MV-4-11 (cell line): ENCODE data around the gene GTF2A1.
A peak's percentile ranks its signal among the peaks of the same experiment; 100 is the strongest.
"Not testable (repeated sequence)": the region's sequence is repeated elsewhere in the genome, so short reads cannot be mapped to it uniquely, and the experiment has no call there.

Experiments
- DNase-seq: peaks from one replicate; lab custom pipeline; 2025; lab: John Stamatoyannopoulos, UW

GTF2A1 gene

DNA sequence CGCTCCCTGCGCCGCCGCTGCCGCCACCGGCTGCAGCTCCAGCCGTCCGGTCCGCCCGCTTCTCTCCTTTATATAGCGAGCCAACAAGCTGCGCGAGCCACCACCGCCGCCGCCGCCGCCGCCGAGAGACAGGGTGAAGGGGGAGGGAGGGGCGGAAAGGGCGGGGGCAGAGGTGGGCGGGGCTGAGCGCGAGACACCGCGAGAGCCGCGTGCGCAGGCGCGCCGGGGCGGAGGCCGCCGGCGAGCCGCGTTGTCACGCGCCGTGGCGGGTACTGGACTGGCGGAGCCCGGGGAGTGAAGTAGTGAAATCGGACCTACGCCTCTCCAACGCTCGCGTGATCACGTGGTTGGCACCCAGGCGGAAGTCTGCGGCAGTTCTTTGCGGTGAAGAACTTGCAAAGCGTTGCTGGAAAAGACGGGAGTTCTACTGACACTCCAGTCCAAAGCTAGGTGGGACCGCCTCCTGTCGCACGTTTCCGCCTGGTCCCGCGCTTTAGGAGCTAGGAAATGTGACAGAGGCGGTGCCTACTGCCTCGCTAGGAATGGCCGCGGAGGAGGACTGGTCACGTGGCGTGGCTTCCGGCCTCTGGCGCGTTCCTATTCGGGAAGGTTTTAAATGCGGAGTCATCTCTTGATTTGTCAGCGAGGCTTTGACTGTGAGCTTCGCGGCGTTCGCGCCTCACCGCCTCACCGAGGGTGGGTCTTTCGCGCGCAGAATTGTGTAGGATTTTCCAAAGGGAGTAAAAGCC is at the start of gene GTF2A1:
Gene GTF2A1 (minus strand): TSS at position 130 of the 749 bp plus-strand sequence. CDS start 441 bp downstream, outside the sequence.
- DNase-seq, result peak; percentile 98

GRCh38 chr14:81269979-81270375 is 49.2 kb upstream of the GTF2A1 start:
- no peak for DNase-seq

- DNase-seq, result peak; percentile 66
Measured at GRCh38 chr14:81269100-81269978, 48.6 kb upstream of the GTF2A1 start.

DNA sequence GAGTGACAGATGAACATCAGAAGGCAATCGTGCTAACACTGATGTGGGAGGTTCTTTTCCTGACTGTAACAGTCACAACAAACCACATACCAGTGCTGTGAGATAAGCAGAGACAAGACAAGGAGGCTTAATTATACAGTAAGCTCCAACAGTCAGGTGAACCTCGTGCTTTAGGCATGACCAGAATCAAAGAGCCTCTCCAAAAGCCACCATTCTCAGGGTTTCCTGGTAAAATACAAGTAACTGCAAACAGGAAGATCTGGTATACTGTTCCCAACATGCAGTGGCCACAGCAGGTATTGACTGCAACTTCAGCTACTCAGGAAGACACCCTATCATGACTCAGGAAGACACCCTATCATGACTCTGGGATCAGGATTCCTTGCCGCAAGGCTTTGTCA is 47.3 kb upstream of the GTF2A1 start:
- DNase-seq, result no peak

DNA sequence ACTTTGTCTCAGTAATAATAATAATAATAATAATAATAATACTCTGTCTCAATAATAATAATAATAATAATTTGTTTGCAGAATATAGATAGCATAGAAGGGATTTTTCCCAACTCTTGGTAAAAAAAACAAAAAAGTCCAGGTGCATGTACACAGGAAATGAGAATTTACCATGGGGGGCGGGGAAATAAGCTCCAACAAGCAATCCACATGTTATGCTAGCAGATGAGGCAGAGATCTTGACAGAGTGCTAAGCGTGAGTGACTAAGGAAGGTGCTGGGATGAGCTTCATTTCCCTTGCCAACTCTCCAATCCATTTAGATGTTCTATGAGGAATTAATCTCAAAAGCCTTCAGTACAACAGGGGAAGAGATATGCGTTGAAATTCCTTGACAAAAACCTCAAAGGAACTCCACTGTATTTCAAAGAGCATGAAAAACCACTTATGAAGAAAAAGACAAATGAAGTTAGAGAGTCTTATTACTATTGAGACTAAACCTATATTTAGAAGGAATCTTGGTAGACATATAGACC is 44.9 kb upstream of the GTF2A1 start:
- DNase-seq, result no peak

DNA sequence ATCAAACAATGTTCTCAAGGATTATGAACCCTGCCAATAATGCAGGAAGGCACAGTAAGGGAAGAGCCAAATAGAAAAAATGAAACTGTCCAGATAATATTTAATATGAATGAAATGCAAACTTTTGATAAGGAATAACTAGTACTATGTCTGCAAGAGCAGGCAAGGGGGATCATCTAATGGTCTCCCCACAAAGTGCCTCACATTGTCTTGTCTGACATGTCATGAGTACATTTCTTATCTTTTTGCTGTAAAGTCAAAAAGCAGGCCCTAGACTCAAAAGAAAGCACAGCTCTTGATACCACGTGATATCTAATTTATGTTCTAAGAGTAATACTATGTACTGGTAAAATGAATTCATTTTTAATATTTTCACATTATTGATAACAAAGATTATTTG is 43.9 kb upstream of the GTF2A1 start:
- no peak for DNase-seq

DNA sequence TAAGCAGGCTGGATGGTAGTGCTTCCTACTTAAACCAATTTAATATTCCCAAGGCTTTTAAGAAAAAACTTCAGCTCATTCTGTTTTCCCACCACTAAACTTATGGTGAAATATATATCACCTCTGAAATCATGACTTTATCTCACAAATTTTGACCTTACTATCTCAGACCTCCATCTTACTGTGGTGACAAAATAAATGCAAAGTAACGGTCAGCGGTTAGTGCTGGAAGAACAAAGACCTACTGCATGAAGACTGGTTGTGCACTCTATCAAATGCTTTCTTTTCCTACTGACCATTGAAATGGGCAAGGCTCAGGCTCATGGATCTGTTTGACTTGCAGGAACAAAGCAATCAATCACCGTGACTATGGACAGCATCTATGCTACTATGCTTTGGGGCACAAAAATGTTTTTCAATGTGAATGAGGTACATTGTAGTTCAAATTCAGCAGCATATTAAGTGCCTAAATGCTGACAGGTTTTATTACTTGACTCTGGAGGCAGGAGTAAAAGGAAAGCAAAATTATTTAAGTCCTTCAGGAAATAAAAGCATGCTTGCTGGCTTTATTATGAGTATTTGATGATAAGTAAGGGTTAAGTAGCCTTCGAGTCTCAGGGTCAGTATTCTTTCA is 43.1 kb upstream of the GTF2A1 start:
- no peak for DNase-seq

DNA sequence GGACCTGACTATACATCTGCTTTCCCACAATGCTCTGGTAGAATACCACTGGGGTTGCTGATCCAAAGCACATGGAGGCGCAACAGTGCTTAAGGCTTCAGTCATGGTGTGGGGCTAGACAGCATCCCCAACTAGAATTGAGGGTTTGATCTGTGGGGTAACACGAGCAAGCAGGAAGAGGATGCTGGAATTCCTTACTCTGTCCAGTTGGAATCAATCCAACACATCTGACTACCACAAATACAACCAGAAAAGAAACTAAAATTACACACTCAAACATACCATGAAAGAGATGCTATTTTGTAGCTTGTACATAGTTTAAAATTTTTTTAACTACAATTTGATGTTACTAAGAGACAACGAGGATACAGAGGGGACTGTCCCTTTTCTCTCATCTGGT is 40.4 kb upstream of the GTF2A1 start:
- no peak for DNase-seq

- DNase-seq, result no peak
Measured at GRCh38 chr14:81260732-81261131, 40.0 kb upstream of the GTF2A1 start.

DNA sequence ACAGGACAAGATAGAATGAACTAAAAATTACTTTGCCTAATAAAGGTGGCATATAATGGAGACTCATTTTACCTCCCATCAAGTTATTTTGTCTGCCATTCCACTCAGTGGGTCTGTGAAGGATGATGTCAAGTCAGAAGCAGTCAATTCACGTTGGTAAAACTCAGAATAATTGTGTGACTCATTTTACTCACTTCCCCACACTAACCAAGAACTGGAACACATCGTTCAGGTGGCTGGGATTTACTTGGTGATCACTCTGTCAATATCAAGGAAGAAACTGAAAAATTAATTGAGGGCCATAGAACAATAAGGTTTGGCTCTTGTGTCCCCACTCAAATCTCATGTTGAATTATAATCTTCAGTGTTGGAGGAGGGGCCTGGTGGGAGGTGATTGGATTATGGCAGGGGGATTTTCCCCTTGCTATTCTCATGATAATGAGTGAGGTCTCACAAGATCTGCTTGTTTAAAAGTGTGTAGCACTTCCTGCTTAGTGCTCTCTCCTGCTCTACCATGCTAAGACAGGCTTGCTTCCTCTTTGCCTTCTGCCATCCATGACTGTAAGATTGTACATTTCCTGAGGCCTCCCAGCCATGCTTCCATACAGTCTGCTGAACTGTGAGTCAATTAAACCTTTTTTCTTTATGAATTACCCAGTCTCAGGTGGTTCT is 35.7 kb upstream of the GTF2A1 start:
- peak; percentile 69 for DNase-seq

DNA sequence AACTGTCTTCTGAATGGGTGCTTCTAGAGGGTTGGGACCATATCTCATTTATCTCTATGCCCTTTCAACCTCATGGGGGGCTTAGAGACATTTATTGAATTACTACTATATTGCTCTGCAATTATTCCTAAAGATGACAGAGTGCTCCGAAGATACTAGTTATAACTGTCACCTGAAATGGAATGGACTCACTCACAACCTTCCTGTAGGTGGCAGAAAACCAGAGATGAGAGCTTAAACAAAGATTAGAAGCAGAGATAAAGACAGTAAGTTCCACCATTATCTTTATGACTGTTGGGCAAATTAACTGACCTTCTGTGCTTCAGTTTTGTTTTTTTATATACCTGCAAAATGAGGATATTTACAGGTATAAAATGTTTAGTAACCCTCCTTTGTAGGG is 31.5 kb upstream of the GTF2A1 start:
- DNase-seq, result no peak

DNA sequence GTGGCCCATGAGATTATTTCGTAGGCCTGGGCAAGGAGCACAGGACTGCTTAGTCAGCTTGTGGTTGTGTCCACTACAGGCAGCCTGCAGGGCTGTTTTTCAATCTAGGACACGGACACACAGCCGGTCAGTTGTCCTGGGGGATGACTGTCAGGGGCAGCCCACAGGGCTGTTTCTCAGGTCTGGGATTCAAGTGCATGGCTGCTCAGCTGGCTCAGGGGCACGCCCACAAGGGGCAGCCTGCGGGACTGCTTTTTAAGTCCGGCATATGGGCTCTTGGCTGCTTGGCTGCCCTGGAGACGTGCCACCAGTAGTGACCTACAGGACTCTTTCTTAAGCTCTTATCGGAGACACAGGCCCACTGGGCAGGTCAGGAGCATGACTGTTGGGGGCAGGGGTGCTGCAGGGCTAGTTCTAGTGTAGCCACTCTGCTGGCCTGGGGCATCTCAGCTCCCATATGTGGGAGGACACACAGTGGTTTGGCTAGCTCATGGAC is 26.6 kb upstream of the GTF2A1 start:
- no peak for DNase-seq

DNA sequence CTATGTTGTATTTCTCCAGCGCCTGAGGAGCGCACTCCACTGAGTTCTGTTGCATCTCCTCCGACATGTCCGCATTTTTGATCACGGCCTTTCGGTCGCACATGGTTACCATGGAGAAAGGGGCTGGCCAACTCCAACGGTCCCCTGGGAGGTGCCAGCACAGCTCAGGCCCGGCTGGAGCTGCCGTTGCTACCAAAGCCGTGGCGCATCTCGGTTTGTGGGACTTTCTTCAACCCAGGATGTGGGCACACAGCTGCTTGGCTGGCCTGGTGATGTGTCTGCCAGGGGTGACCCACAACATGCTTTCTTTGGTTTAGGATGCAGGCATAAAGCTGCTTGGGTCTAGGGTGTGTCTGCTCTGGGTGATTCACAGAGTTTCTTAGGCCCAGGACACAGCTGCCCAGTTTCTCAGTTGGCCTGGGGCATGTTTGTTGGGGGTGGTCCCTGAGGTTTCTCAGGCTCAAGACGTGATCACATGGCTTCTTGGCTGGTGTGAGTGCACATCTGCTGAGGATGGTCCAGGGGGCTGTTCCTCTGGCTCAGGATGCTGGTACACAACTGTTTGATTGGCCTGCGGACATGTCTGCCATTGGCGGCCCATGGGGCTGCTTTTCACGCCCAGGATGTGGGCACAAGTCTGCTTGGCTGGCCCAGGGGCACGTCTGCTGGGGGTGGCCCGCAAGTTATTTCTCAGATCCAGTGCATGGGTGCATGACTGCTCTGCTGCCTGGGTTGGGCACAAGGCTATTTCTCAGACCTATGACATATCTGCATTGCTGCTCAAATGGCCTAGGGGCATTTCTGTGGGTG is 25.9 kb upstream of the GTF2A1 start:
- peak; percentile 32 for DNase-seq

GRCh38 chr14:81245771-81246170 is 25.0 kb upstream of the GTF2A1 start:
- no peak for DNase-seq

DNA sequence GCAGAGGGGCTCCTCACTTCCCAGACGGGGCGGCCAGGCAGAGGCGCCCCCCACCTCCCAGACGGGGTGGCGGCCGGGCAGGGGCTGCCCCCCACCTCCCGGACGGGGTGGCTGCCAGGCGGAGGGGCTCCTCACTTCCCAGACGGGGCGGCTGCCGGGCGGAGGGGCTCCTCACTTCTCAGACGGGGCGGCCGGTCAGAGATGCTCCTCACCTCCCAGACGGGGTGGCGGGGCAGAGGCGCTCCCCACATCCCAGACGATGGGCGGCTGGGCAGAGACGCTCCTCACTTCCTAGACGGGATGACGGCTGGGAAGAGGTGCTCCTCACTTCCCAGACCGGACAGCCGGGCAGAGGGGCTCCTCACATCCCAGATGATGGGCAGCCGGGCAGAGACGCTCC is 23.7 kb upstream of the GTF2A1 start:
- DNase-seq, result not testable (repeated sequence)

- DNase-seq, result no peak
Measured at GRCh38 chr14:81243499-81243898, 22.7 kb upstream of the GTF2A1 start.

DNA sequence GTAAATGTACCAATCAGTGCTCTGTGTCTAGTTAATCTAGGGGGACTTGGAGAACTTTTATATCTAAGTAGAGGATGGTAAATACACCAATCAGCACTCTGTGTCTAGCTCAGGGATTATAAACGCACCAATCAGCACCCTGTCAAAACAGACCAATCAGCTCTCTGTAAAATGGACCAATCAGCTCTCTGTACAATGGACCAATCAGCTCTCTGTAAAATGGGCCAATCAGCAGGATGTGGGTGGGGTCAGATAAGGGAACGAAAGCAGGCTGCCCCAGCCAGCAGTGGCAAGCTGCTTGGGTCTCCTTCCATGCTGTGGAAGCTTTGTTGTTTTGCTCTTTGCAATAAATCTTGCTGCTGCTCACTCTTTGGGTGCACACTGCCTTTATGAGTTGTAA is 16.1 kb upstream of the GTF2A1 start:
- DNase-seq, result not testable (repeated sequence)

- DNase-seq, result no peak
Measured at GRCh38 chr14:81236138-81236537, 15.4 kb upstream of the GTF2A1 start.

DNA sequence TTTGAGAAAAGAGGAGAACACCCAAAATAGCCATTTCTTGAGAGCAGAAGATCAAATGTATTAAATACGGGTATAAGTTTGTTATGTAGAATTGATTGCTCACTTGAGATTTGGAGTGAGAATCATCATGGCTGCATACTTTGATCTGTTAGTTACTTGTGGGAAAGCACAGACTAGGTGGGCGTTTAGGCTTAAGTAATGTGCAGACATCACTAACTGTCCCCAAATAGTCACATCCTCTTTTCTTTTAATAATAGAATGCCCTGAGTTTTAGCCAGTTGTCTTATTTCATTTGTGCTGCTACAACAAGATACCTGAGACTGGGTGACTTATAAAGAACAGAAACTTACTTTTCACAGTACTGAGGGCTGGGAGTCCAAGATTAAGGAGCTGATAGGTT is 14.3 kb upstream of the GTF2A1 start:
- DNase-seq, result no peak

DNA sequence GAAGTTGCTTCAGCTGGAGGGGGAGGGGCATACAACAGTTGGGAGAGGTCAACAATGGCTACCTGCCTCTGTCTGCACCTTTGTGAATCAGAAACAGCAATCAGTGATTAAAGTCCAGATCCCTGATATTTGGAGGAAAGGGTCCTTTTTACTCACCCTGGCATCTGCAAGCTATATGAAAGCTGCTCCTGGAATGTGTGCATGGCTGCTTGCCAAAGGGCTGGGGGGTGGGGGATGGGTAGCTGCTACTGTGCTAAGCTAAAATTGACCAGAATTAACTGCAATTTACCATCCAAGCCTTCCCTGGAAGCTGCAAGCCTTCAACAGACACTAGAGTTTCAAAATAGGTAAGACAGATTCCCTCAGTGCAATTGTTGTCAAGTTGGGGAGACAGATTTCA is 13.5 kb upstream of the GTF2A1 start:
- DNase-seq, result no peak

DNA sequence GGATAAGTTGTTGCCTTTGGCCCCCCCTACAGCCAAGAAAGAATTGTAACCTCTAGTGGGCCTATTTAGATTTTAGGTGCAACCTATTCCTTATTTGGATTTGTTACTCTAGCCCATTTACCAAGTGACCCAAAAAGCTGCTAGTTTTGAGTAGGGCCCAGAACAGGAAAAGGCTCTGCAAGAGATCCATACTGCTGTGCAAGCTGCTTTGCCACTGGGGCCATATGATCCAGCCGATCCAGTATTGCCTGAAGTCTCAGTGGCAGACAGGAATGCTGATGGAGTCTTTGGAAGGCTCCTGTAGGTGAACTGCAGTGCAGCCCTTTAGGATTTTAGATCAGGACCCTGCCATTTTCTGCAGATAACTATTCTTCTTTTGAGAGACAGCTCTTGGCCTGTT is 12.9 kb upstream of the GTF2A1 start:
- no peak for DNase-seq
